NCI-H2227 treated with DMSO at 0.1 percent for 48 hours (cell line): ENCODE data around the gene SPC25.

Experiments
- DNase-seq: peaks from one replicate; lab custom pipeline; 2025; lab: John Stamatoyannopoulos, UW

SPC25 gene

DNA sequence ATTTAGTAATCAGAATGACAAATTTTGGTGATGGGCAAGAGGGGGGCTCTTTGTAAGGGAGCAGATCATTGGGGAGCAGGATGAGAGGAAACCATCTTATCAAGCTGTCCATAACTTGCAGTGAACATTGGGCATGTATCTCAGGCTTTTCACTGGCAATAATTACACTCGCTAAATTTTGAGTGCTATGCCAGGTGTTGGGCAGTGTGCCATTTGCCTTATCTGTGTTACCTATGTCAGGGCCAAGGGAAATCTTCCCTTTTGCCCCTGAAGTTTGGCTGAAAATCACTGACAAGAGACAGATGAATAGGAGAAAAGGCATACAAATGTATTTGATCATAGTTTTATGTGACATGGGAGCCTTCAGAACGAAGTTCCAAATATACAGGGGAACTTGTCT lies 48.8 kb downstream of the SPC25 start:
- no peak for DNase-seq

DNA sequence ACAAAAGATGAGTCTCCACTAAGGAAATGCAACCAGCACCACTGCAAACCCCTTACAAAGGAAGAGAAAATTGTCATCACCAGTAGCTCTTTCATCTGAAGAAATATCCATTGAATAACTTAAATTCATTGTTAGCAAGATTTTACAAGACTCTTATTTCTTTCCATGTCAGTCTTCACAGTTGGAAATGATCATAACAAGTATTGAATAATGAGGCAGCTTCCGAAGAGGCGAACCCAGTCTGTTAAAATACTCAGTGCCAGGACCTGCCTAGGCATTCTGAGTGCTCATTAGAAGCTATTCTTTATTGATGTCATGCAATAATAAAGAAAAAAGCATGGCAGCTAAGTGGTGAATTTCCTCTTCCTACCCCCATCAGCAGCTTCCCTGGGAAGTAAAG lies 54.3 kb downstream of the SPC25 start:
- DNase-seq, result no peak

DNA sequence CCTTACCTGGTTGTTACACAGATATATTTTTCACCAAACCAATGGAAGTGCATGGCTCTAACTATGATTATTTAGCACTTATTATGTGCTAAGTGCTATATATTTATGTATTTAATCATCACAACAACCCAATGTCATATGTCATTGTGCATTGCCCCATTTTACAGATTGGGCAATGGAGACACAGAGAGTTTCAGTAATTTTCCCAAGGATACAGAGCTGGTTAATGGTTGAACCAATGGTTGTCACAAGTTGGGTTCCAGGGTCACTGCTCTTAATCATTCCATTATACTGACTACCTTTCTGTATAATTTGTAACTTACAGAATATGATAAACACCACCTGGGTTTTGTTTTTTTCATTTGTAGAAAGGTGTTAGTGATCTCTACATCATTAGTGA lies 58.6 kb downstream of the SPC25 start:
- DNase-seq, result no peak

DNA sequence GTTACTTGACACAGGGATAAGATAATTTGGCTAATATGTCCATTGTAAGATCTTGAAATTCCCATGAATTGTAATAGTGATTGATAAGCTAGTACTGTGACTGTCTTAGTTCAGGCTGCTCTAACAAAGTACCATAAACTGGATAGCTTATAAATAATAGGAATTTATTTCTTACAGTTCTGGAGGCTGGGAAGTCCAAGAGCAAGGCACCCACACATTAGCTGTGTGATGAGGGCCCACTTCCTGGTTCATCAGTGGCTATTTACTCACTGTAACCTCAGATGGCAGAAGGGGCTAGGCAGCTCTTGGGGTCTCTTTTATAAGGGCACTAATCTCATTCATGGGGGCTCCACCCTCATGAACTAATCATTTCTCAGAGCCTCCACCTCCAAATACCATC lies 59.3 kb downstream of the SPC25 start:
- DNase-seq, result no peak

DNA sequence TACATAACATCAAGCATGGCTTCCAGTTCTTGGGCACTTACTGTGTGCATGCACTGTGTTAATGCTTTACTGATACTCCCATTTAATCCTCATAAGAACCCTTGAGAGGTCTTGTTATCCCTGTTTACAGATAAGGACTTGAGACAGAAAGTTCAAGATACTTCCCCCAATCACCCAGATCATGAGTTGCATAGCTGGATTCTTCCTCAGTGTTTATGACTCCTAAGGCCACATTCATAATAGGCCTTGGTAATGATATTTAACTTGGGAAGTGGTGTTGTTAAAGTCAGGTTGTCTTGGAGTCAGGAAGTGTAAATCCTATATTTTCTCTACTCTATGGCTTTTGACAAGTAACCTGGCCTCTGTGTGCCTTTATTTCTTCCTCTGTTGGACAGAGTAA lies 65.1 kb downstream of the SPC25 start:
- no peak for DNase-seq

GRCh38 chr2:168821992-168822391 lies 68.2 kb downstream of the SPC25 start:
- no peak for DNase-seq

- DNase-seq, result no peak
These were observed 68.7 kb downstream of the SPC25 start for GRCh38 chr2:168821577-168821976.
